ENCODE results near the gene CPHXL2. TPM values are rescaled to one million over a fixed set of nuclear protein-coding genes. Genes with fewer than 3 reads are reported as not detected.
A peak's percentile ranks its signal among the peaks of the same experiment; 100 is the strongest.

The CPHXL2 gene
- total RNA-seq, 1 donor from 2014 or later: not detected

DNA sequence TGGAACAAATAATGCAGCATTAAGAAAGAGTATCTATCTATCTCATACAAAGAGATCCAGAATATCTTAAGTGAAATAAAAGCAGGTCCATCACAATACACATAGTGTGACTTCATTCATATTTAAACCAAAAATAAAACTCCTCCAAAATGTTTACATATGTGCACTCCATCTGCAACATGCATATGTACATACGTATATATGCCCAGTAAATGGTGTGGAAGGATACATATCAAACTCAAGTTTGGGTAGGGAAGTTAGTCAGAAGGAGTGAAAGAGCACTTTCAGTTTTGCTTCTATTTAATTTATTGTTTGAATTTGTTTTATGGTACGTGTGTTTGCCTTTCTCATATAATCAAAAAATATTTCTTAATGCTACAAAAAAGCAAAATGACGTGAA is 41.8 kb downstream of the CPHXL2 start:
- Mint-ChIP-seq H3K27ac (ENCODE audit: unreplicated experiment) (no peak overlapping the region), H3K36me3 (ENCODE audit: low read depth, unreplicated experiment) (peaks cover 62% of the 10 kb centered on the region), H3K27me3 (ENCODE audit: unreplicated experiment) (peaks cover 5% of the 10 kb centered on the region), H3K9me3 (ENCODE audit: unreplicated experiment) (no peaks in the 10 kb centered on the region), H3K4me3 (ENCODE audit: unreplicated experiment) (no peak overlapping the region), H3K4me1 (ENCODE audit: unreplicated experiment) (no peaks in the 10 kb centered on the region)
- DNase-seq (ENCODE audit: low spot score): no peak
- TF ChIP-seq, protein P1, sequence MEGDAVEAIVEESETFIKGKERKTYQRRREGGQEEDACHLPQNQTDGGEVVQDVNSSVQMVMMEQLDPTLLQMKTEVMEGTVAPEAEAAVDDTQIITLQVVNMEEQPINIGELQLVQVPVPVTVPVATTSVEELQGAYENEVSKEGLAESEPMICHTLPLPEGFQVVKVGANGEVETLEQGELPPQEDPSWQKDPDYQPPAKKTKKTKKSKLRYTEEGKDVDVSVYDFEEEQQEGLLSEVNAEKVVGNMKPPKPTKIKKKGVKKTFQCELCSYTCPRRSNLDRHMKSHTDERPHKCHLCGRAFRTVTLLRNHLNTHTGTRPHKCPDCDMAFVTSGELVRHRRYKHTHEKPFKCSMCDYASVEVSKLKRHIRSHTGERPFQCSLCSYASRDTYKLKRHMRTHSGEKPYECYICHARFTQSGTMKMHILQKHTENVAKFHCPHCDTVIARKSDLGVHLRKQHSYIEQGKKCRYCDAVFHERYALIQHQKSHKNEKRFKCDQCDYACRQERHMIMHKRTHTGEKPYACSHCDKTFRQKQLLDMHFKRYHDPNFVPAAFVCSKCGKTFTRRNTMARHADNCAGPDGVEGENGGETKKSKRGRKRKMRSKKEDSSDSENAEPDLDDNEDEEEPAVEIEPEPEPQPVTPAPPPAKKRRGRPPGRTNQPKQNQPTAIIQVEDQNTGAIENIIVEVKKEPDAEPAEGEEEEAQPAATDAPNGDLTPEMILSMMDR (IDR thresholded peaks at IDR 0.05; ENCODE audit: unreplicated experiment): no peak

DNA sequence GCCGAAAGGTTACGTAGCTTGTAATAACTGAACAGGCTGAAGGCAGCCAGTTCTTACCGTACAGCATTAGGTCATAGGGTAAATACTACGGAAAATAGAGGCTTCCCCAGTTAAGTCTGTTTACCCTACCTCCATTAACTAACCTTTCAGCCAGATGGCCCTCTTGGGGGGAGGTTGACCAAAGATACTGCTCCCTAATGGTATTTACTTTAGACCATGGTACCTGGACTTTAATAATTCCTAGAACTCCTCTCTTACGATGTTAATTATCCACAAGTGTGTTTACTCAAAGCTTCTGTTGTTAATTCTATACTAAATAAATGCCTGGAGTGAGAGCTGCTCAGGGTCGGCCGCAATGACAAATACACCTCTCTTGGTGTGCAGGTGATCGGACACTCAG is 44.0 kb downstream of the CPHXL2 start:
- H3K9me3 Mint-ChIP-seq (ENCODE audit: unreplicated experiment): no peaks in the 10 kb centered on the region
- DNase-seq (ENCODE audit: low spot score): no peak
- peaks cover 14% of the 10 kb centered on the region for H3K27me3 Mint-ChIP-seq (ENCODE audit: unreplicated experiment)
- H3K4me3 Mint-ChIP-seq (ENCODE audit: unreplicated experiment): peak overlapping the region; percentile 68
- peaks cover 66% of the 10 kb centered on the region for H3K36me3 Mint-ChIP-seq (ENCODE audit: low read depth, unreplicated experiment)
- TF ChIP-seq, protein P1 (IDR thresholded peaks at IDR 0.05; ENCODE audit: unreplicated experiment): no peak
- no peak overlapping the region for H3K27ac Mint-ChIP-seq (ENCODE audit: unreplicated experiment)
- H3K4me1 Mint-ChIP-seq (ENCODE audit: unreplicated experiment): peaks cover 19% of the 10 kb centered on the region

DNA sequence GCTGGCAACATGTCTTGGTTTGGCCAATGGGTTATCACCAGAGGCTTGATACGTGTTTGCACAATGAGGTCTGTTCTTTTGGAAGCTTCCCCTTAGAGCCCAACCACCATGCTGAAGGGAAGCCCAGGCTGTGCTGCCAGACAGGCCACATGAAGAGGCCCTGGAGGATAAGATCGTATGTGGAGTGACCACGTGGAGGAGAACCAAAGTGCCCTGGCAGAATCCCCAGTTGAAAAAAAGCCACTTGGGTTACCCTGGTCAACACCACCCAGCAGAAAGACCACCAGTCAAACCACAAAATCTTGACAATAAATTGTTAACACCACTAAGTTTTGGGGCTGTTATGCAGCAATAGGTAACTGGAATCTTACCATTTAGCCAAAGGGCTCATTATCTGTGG is 46.8 kb downstream of the CPHXL2 start:
- Mint-ChIP-seq H3K4me3 (ENCODE audit: unreplicated experiment) (peak overlapping the region; percentile 75), H3K36me3 (ENCODE audit: low read depth, unreplicated experiment) (peaks cover 73% of the 10 kb centered on the region), H3K4me1 (ENCODE audit: unreplicated experiment) (peaks cover 46% of the 10 kb centered on the region), H3K27me3 (ENCODE audit: unreplicated experiment) (peaks cover 23% of the 10 kb centered on the region), H3K27ac (ENCODE audit: unreplicated experiment) (peak overlapping the region; percentile 97), H3K9me3 (ENCODE audit: unreplicated experiment) (no peaks in the 10 kb centered on the region)
- DNase-seq (ENCODE audit: low spot score): no peak
- TF ChIP-seq, protein P1 (IDR thresholded peaks at IDR 0.05; ENCODE audit: unreplicated experiment): no peak

DNA sequence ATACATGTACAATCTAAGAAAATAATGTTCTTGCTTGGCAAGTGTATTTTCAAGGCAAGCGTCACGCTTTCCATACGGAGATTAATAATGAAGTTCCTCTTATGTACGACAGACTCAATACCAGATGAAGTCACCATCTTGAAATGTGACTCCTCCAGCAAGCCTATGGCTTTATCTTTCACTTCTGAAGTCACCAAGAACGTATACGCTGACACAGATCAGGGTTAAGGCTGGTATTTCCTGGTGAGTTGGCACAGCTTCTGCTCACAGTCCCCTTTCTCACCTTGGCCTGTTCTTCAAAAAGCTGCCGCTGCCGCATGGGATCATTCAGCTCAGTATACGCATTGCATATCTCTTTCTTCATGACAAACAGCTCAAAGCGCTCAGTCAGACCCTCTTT is 47.7 kb downstream of the CPHXL2 start:
- peak overlapping the region; percentile 85 for H3K4me3 Mint-ChIP-seq (ENCODE audit: unreplicated experiment)
- H3K4me1 Mint-ChIP-seq (ENCODE audit: unreplicated experiment): peaks cover 53% of the 10 kb centered on the region
- no peak for DNase-seq (ENCODE audit: low spot score)
- H3K36me3 Mint-ChIP-seq (ENCODE audit: low read depth, unreplicated experiment): peaks cover 77% of the 10 kb centered on the region
- H3K27me3 Mint-ChIP-seq (ENCODE audit: unreplicated experiment): peaks cover 25% of the 10 kb centered on the region
- H3K9me3 Mint-ChIP-seq (ENCODE audit: unreplicated experiment): no peaks in the 10 kb centered on the region
- peak overlapping the region; percentile 97 for H3K27ac Mint-ChIP-seq (ENCODE audit: unreplicated experiment)
- TF ChIP-seq, protein P1 (IDR thresholded peaks at IDR 0.05; ENCODE audit: unreplicated experiment): no peak

DNA sequence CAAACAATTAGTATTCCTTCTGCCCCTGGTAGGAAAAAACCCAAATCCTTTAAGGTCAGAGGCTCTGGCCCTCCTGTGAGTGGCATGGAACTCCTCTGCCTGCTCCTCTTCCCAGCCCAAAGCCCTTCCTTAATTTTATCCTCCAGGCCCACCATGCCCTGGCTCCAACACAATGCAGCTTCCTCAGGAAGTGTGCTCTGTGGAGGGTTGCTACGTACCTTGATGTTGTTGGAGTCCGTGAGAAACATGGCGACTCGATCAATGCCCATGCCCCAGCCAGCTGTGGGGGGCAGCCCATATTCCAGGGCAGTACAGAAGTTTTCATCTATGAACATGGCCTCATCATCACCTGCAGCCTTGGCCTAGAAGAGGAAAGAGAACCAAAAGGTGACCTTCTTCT is 48.5 kb downstream of the CPHXL2 start:
- Mint-ChIP-seq H3K36me3 (ENCODE audit: low read depth, unreplicated experiment) (peaks cover 77% of the 10 kb centered on the region), H3K9me3 (ENCODE audit: unreplicated experiment) (no peaks in the 10 kb centered on the region), H3K27me3 (ENCODE audit: unreplicated experiment) (peaks cover 27% of the 10 kb centered on the region), H3K27ac (ENCODE audit: unreplicated experiment) (peak overlapping the region; percentile 97), H3K4me1 (ENCODE audit: unreplicated experiment) (peaks cover 53% of the 10 kb centered on the region), H3K4me3 (ENCODE audit: unreplicated experiment) (peak overlapping the region; percentile 79)
- TF ChIP-seq, protein P1 (IDR thresholded peaks at IDR 0.05; ENCODE audit: unreplicated experiment): no peak
- DNase-seq (ENCODE audit: low spot score): peak; percentile 33

Data from endothelial cell (in vitro differentiated cells).